Gastroesophageal sphincter (tissue), 3 donors: Measurements from ENCODE around the gene ARID2.

Experiments
- EP300 ChIP-seq: sonication (generic); formaldehyde crosslinking; IDR thresholded peaks from one replicate; pipeline ENCODE4 v1.6.1; 2017; ENCODE audit warnings: antibody characterized with exemption, mild to moderate bottlenecking
- POLR2A ChIP-seq, 2 donors: fragments of 450-650 bp; IDR thresholded peaks; one replicate each; pipeline ENCODE4 v1.6.1; 2017; ENCODE audit warnings: antibody characterized with exemption in 2 of 2, mild to moderate bottlenecking in 2 of 2, moderate library complexity in 1 of 2
- POLR2AphosphoS5 ChIP-seq: sonication (generic); formaldehyde crosslinking; IDR thresholded peaks from one replicate; pipeline ENCODE4 v1.6.1; 2017; ENCODE audit warnings: antibody characterized with exemption
- TF ChIP-seq, protein P1 (sequence below), 4 experiments: fragments of 200-600 bp in 2 of 4; fragments of 450-650 bp in 2 of 4; sonication (generic) in 1 of 4; IDR thresholded peaks; one replicate each; pipeline ENCODE4 v1.5.1; 2017 to 2019; ENCODE audit warnings: antibody characterized with exemption in 4 of 4, mild to moderate bottlenecking in 2 of 4, moderate library complexity in 2 of 4

DNA sequence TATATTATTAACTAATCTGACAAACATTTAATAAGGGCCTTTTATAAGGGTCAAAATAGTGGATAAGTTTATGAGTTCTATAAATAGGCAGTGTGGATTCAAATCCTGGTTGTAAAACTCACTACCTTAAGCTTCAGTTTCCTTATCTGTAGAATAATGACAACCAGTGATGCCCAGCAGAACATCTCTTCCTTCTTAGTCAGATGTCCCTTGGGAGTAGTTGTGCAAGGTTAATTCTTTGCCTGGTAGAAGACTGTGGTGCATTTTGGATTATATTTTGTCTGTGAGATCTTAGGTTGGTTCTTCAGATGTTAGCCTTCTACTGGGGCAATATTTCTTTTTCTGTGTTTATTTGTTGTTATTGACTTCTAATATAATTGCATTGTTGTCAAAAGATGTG, 59.5 kb downstream of the ARID2 start:
- TF ChIP-seq, protein P1, sequence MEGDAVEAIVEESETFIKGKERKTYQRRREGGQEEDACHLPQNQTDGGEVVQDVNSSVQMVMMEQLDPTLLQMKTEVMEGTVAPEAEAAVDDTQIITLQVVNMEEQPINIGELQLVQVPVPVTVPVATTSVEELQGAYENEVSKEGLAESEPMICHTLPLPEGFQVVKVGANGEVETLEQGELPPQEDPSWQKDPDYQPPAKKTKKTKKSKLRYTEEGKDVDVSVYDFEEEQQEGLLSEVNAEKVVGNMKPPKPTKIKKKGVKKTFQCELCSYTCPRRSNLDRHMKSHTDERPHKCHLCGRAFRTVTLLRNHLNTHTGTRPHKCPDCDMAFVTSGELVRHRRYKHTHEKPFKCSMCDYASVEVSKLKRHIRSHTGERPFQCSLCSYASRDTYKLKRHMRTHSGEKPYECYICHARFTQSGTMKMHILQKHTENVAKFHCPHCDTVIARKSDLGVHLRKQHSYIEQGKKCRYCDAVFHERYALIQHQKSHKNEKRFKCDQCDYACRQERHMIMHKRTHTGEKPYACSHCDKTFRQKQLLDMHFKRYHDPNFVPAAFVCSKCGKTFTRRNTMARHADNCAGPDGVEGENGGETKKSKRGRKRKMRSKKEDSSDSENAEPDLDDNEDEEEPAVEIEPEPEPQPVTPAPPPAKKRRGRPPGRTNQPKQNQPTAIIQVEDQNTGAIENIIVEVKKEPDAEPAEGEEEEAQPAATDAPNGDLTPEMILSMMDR (IDR thresholded peaks at IDR 0.05): no peak
- no peak for TF ChIP-seq POLR2AphosphoS5
- TF ChIP-seq EP300: no peak
- no peak for TF ChIP-seq POLR2A (IDR thresholded peaks at IDR 0.05)
